CD4-positive, alpha-beta T cell (primary cell): Measurements from ENCODE around the gene TANGO2. TPM values are rescaled to one million over a fixed set of nuclear protein-coding genes. Genes with fewer than 3 reads are reported as not detected.

Source experiments
- ATAC-seq: fragments of 200-7000 bp; cut with Tn5 transposase; one replicate; pipeline ENCODE4 v1.10.0; 2022; ENCODE audit warnings: mild to moderate bottlenecking; ENCODE audit not compliant: poor library complexity
- CTCF ChIA-PET: fragments of 350-600 bp; sonication (Branson Sonifier 250); formaldehyde crosslinking; loops from one replicate; lab custom pipeline; 2021; ENCODE audit warnings: antibody characterized with exemption, inconsistent platforms; lab: Charles Lee
- POLR2A ChIA-PET: fragments of 350-600 bp; sonication (Branson Sonifier 250); formaldehyde crosslinking; loops from one replicate; lab custom pipeline; 2021; ENCODE audit warnings: antibody characterized with exemption, inconsistent platforms; lab: Charles Lee
- DNase-seq, 14 experiments: peaks; one replicate each; pipeline ENCODE4 v3.0.0-alpha.2; 2013 to 2020; ENCODE audit warnings: mixed read lengths in 2 of 14
- H3K27ac ChIP-seq, 2 donors: one replicate each; pipeline versions ENCODE4 v1.5.1 to v1.7.0; 2013; ENCODE audit warnings: low read length in 2 of 2, low read depth in 1 of 2, mild to moderate bottlenecking in 1 of 2
- H3K27me3 ChIP-seq, 2 experiments: 1 replicate in 1 of 2; 2 replicates in 1 of 2; pipeline versions ENCODE4 v1.6.1 to v1.7.0; 2013; ENCODE audit warnings: low read length in 2 of 2, control low read depth in 1 of 2, mild to moderate bottlenecking in 1 of 2, moderate library complexity in 1 of 2; ENCODE audit not compliant: insufficient read depth in 2 of 2, control insufficient read depth in 1 of 2
- H3K36me3 ChIP-seq: one replicate; pipeline ENCODE4 v1.6.1; 2013; ENCODE audit warnings: low read length, control low read depth; ENCODE audit not compliant: insufficient read depth
- H3K4me1 ChIP-seq: one replicate; pipeline ENCODE4 v1.6.1; 2013; ENCODE audit warnings: low read length, control low read depth; ENCODE audit not compliant: insufficient read depth
- H3K4me3 ChIP-seq: one replicate; pipeline ENCODE4 v1.5.1; 2013; ENCODE audit warnings: mild to moderate bottlenecking, low read length, moderate library complexity
- H3K9me3 ChIP-seq, 2 experiments: 1 replicate in 1 of 2; 2 replicates in 1 of 2; pipeline versions ENCODE4 v1.6.1 to v1.7.0; 2013; ENCODE audit warnings: low read length in 2 of 2, mild to moderate bottlenecking in 2 of 2, control low read depth in 1 of 2, moderate library complexity in 1 of 2; ENCODE audit not compliant: control insufficient read depth in 1 of 2, insufficient read depth in 1 of 2
- H3K27ac Mint-ChIP-seq: one replicate; pipeline ENCODE4 v1.8.0; 2020; ENCODE audit warnings: mixed read lengths
- H3K27me3 Mint-ChIP-seq: one replicate; pipeline ENCODE4 v1.8.0; 2021; ENCODE audit warnings: mixed read lengths
- H3K36me3 Mint-ChIP-seq: one replicate; pipeline ENCODE4 v1.8.0; 2021; ENCODE audit warnings: low read depth, mixed read lengths
- H3K4me1 Mint-ChIP-seq: one replicate; pipeline ENCODE4 v1.8.0; 2021; ENCODE audit warnings: low read depth, mixed read lengths
- H3K4me3 Mint-ChIP-seq: one replicate; pipeline ENCODE4 v1.8.0; 2020; ENCODE audit warnings: mild to moderate bottlenecking, mixed read lengths
- H3K9me3 Mint-ChIP-seq: one replicate; pipeline ENCODE4 v1.8.0; 2020; ENCODE audit warnings: mixed read lengths
- intact Hi-C, 2 experiments: fragments of 100-400 bp; cut with DNase I in 1 of 2; cut with micrococcal nuclease in 1 of 2; formaldehyde crosslinking; loops; one replicate each; pipeline versions ENCODE4 v1.15.1 to v1.9.0; 2023 to 2025; cut with DNase I, micrococcal nuclease
- polyA plus RNA-seq, 2 donors: library from polyadenylated mRNA; unstranded; fragments of 120-200 nt; gene quantifications; one replicate each; pipeline ENCODE4 v1.2.1, GENCODE V29; 2013
- total RNA-seq, 174 experiments: library from RNA in 2 of 174; stranded (reverse) in 2 of 174; gene quantifications; one replicate each; pipeline ENCODE4 v1.2.3 and lab custom pipeline; 2021 to 2026
- TF ChIP-seq, protein P1 (sequence below): fragments of 200-600 bp; IDR thresholded peaks from one replicate; pipeline ENCODE4 v1.8.0; 2022; ENCODE audit warnings: antibody characterized with exemption, mild to moderate bottlenecking

The TANGO2 gene, protein sequence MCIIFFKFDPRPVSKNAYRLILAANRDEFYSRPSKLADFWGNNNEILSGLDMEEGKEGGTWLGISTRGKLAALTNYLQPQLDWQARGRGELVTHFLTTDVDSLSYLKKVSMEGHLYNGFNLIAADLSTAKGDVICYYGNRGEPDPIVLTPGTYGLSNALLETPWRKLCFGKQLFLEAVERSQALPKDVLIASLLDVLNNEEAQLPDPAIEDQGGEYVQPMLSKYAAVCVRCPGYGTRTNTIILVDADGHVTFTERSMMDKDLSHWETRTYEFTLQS
- total RNA-seq (10 to 100 TPM; 10.3 to 10.5 TPM), total RNA-seq (lab: John Stamatoyannopoulos, UW) (11.8 to 68.3 (median 34.2) reads per million in 172 experiments)
- polyA plus RNA-seq (2013, experiment 1 of 2): 28.8 TPM
- polyA plus RNA-seq (2013, experiment 2 of 2): 32.6 TPM

DNA sequence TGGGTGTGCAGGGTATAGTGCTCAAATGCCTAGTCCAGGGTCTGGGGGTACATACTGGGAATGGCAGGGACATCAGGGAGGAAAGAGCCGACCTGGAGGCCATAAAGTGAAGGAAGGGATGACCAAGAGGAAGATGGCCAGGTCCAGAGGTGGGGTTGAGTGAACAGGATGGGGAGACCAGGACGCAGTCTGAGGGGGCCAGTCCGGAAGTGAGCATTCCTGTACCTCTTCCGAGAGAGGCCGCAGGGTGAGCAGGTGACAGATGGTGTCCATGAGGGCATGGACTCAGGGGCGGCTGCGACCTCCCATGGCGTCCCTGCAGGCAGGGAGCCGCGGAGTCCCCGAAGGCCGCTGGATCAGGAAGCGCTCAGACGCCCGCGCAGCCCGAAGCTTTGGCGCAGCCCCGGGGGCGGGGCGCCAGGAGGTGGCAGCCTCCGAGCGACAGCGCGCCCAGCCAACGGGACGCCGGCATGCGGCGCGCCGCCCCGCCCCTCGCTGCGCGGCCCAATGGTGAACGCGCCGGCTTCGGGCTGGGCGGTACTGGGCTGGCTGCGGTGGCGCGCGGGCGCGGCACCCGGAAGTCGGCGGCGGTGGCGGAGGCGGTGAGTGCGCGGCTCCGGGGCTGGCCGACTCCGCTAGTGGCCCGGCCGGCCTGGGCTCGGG is at the start of gene TANGO2:
Gene TANGO2 (plus strand): TSS at position 578 of the 663 bp plus-strand sequence. CDS start 15,689 bp downstream, outside the sequence.
- ATAC-seq (peak; percentile 90), DNase-seq (peak; percentile 83 to 98 (median 92))
- H3K27me3 Mint-ChIP-seq: no peaks in the 10 kb centered on the region
- no peaks in the 10 kb centered on the region for H3K9me3 Mint-ChIP-seq
- Histone ChIP-seq H3K27ac (peak within 1 kb of the TSS; percentile 60 to 73), H3K27me3 (peaks cover 0 to 3% of the 10 kb centered on the region in 2 experiments), H3K36me3 (peaks cover 8% of the 10 kb centered on the region), H3K4me1 (peaks cover 57% of the 10 kb centered on the region), H3K4me3 (peak within 1 kb of the TSS; percentile 100), H3K9me3 (no peaks in the 10 kb centered on the region)
- TF ChIP-seq, protein P1, sequence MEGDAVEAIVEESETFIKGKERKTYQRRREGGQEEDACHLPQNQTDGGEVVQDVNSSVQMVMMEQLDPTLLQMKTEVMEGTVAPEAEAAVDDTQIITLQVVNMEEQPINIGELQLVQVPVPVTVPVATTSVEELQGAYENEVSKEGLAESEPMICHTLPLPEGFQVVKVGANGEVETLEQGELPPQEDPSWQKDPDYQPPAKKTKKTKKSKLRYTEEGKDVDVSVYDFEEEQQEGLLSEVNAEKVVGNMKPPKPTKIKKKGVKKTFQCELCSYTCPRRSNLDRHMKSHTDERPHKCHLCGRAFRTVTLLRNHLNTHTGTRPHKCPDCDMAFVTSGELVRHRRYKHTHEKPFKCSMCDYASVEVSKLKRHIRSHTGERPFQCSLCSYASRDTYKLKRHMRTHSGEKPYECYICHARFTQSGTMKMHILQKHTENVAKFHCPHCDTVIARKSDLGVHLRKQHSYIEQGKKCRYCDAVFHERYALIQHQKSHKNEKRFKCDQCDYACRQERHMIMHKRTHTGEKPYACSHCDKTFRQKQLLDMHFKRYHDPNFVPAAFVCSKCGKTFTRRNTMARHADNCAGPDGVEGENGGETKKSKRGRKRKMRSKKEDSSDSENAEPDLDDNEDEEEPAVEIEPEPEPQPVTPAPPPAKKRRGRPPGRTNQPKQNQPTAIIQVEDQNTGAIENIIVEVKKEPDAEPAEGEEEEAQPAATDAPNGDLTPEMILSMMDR: no peak
- intact Hi-C loops: loop anchor here in 1 of 2 experiments (1.0 to 2.0 kb wide), 3 partner anchors 34 to 97 kb away; partner anchors contain the start of genes DGCR8 and TRMT2A
- ChIA-PET CTCF (no interaction called here), POLR2A (interaction anchor here (0.5 to 2.5 kb wide), 12 partner anchors 12 to 218 kb away, joined by 3 to 20 read pairs (median 4); partner anchors contain the start of genes COMT, RANBP1, TRMT2A and TXNRD2)
- peak within 1 kb of the TSS; percentile 92 for H3K27ac Mint-ChIP-seq
- H3K36me3 Mint-ChIP-seq: peaks cover 4% of the 10 kb centered on the region
- H3K4me1 Mint-ChIP-seq: peaks cover 46% of the 10 kb centered on the region
- H3K4me3 Mint-ChIP-seq: peak within 1 kb of the TSS; percentile 93

DNA sequence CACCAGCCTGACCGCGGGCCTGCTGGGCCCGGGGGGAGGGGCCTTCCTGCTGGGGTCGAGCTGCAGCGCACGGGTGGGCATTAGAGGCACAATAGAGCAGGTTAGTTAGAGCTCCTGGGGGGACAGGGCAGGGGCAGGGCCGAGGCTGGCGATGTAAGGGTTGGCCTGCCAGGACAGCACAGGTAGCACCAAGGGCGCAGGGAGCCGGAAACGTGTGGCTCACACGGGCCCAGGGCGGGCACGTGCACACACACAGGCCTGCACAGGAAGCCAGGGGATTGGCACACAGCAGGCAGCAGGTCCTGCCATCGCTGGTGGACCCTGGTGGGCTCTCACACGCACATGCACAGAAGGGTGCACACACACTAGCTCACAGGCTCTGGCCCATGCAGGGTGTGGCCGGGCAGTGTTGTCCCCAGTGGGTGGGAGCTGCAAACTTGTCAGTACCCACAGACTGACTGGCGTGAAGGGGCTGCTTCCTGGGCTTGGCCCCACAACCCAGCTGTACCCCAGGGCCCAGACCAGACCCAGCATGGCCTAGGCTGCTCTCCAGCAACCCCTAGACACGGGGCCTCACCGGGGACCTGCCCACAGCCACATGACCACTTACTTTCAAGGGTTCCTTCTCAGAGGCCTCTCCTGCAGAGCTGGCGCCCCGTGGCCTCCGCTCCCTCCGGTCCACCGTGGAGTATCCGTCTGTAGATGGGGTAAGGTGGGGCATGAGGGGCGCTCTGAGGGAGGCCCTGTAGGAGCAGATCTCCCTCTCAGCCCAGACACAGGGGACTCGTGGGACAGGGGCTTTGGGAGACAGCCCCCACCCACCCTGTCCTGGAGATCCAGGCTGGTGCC is 49.4 kb upstream of the TANGO2 start:
- ChIA-PET CTCF (interaction anchor here (1.3 to 2.4 kb wide), 3 partner anchors 41 to 164 kb away, joined by 3 to 22 read pairs (median 5); no protein-coding TSS in a partner anchor), POLR2A (interaction anchor here (1.4 to 2.0 kb wide), 4 partner anchors 29 to 157 kb away, joined by 4 to 6 read pairs (median 5); partner anchors contain the start of genes COMT, TANGO2, TRMT2A and TXNRD2)
- Mint-ChIP-seq H3K9me3 (no peaks in the 10 kb centered on the region), H3K27me3 (no peaks in the 10 kb centered on the region), H3K27ac (no peak overlapping the region), H3K4me3 (no peak overlapping the region), H3K36me3 (peaks cover 5% of the 10 kb centered on the region), H3K4me1 (peaks cover 16% of the 10 kb centered on the region)
- Histone ChIP-seq H3K36me3 (peaks cover 12% of the 10 kb centered on the region), H3K4me3 (no peak overlapping the region), H3K4me1 (peaks cover 18% of the 10 kb centered on the region), H3K27me3 (no peaks in the 10 kb centered on the region), H3K27ac (no peak overlapping the region), H3K9me3 (no peaks in the 10 kb centered on the region)
- TF ChIP-seq, protein P1: no peak
- intact Hi-C loops: loop anchor here (5.0 kb wide), 2 partner anchors 56 to 141 kb away; no protein-coding TSS in a partner anchor
- DNase-seq (peak in 3 of 14 experiments; percentile 24 to 37 (median 32)), ATAC-seq (peak; percentile 45)
